Superior temporal gyrus (tissue), 1 donor: Measurements from ENCODE around the gene TBX1.

Experiments
- DNase-seq: peaks from one replicate; pipeline ENCODE4 v3.0.0-alpha.2; 2016; ENCODE audit errors: extremely low spot score

The TBX1 gene

GRCh38 chr22:19798003-19798665 is 37.6 kb downstream of the TBX1 start:
- no peak for DNase-seq

- DNase-seq, result no peak
Observed at GRCh38 chr22:19798891-19799293, 38.3 kb downstream of the TBX1 start.

GRCh38 chr22:19799322-19800190 is 39.0 kb downstream of the TBX1 start:
- no peak for DNase-seq

GRCh38 chr22:19800306-19800705 is 39.7 kb downstream of the TBX1 start:
- DNase-seq, result no peak

- DNase-seq, result no peak
Observed at GRCh38 chr22:19800761-19801244, 40.2 kb downstream of the TBX1 start.

- DNase-seq, result no peak
Observed at GRCh38 chr22:19801340-19802000, 40.9 kb downstream of the TBX1 start.

- no peak for DNase-seq
Observed at GRCh38 chr22:19802001-19802893, 41.7 kb downstream of the TBX1 start.

GRCh38 chr22:19802894-19803735 is 42.5 kb downstream of the TBX1 start:
- no peak for DNase-seq

- DNase-seq, result no peak
Observed at GRCh38 chr22:19803736-19804267, 43.2 kb downstream of the TBX1 start.

GRCh38 chr22:19805821-19806212 is 45.2 kb downstream of the TBX1 start:
- DNase-seq, result no peak

- no peak for DNase-seq
Observed at GRCh38 chr22:19806213-19807160, 45.9 kb downstream of the TBX1 start.

GRCh38 chr22:19807161-19807913 is 46.8 kb downstream of the TBX1 start:
- no peak for DNase-seq

- DNase-seq, result no peak
Observed at GRCh38 chr22:19807914-19808872, 47.6 kb downstream of the TBX1 start.

- no peak for DNase-seq
Observed at GRCh38 chr22:19808873-19809478, 48.4 kb downstream of the TBX1 start.

- DNase-seq, result no peak
Observed at GRCh38 chr22:19809741-19810140, 49.2 kb downstream of the TBX1 start.

GRCh38 chr22:19810381-19811201 is 50.0 kb downstream of the TBX1 start:
- no peak for DNase-seq
